HepG2 (cell line): Measurements from ENCODE around the gene NECAB2. TPM values are rescaled to one million over a fixed set of nuclear protein-coding genes. Genes with fewer than 3 reads are reported as not detected.

Source experiments
- CBX5 ChIP-seq: sonication (generic); formaldehyde crosslinking; IDR thresholded peaks from 2 replicates; pipeline ENCODE4 v1.4.0; 2020; ENCODE audit warnings: missing genetic modification reagents, borderline replicate concordance
- CENPT ChIP-seq: sonication (generic); formaldehyde crosslinking; IDR thresholded peaks from 2 replicates; pipeline ENCODE4 v1.8.0; 2022; ENCODE audit warnings: low read depth, mild to moderate bottlenecking, moderate library complexity, missing genetic modification reagents
- CENPX ChIP-seq: sonication (generic); formaldehyde crosslinking; IDR thresholded peaks from 2 replicates; pipeline ENCODE4 v1.9.0; 2021; ENCODE audit warnings: mild to moderate bottlenecking, missing genetic modification reagents, moderate library complexity
- FOXA1 ChIP-seq, 2 experiments: fragments of 450-650 bp in 1 of 2; sonication (generic) in 1 of 2; formaldehyde crosslinking in 1 of 2; IDR thresholded peaks; 2 replicates each; pipeline versions ENCODE4 v1.4.0 to v1.6.1; 2016 to 2020; ENCODE audit warnings: missing genetic modification reagents in 1 of 2
- HDAC2 ChIP-seq: sonication (generic); formaldehyde crosslinking; IDR thresholded peaks from 2 replicates; pipeline ENCODE4 v1.4.0; 2020; ENCODE audit warnings: missing genetic modification reagents
- HNF4A ChIP-seq: sonication (generic); formaldehyde crosslinking; IDR thresholded peaks from 2 replicates; pipeline ENCODE4 v1.4.0; 2020; ENCODE audit warnings: missing genetic modification reagents
- KLF16 ChIP-seq, 2 experiments: sonication (generic) in 1 of 2; formaldehyde crosslinking in 1 of 2; IDR thresholded peaks; 2 replicates each; pipeline versions ENCODE4 v1.6.1 to v1.8.0; 2016 to 2023; ENCODE audit warnings: missing genetic modification reagents in 2 of 2, missing compliant biosample characterization in 1 of 2
- KLF9 ChIP-seq: IDR thresholded peaks from 2 replicates; pipeline ENCODE4 v1.6.1; 2016; ENCODE audit warnings: low read depth
- NFATC3 ChIP-seq: sonication (generic); formaldehyde crosslinking; IDR thresholded peaks from 2 replicates; pipeline ENCODE4 v1.5.1; 2020; ENCODE audit warnings: mild to moderate bottlenecking, missing genetic modification reagents
- PCBP1 ChIP-seq: fragments of 200-400 bp; formaldehyde crosslinking; IDR thresholded peaks from 2 replicates; pipeline ENCODE4 v1.6.1; 2017; ENCODE audit warnings: mild to moderate bottlenecking, low read depth, low read length, borderline replicate concordance
- PITX1 ChIP-seq: sonication (generic); formaldehyde crosslinking; IDR thresholded peaks from 2 replicates; pipeline ENCODE4 v1.5.1; 2020; ENCODE audit warnings: mild to moderate bottlenecking, missing genetic modification reagents
- RBM39 ChIP-seq: fragments of 200-400 bp; formaldehyde crosslinking; IDR thresholded peaks from one replicate; pipeline ENCODE4 v1.6.1; 2018; ENCODE audit warnings: antibody characterized with exemption, mild to moderate bottlenecking, low read depth, low read length; ENCODE audit not compliant: poor library complexity, severe bottlenecking
- SNAI1 ChIP-seq: sonication (generic); formaldehyde crosslinking; IDR thresholded peaks from 2 replicates; pipeline ENCODE4 v1.5.0; 2020; ENCODE audit warnings: mild to moderate bottlenecking, missing genetic modification reagents, borderline replicate concordance
- YEATS2 ChIP-seq: sonication (generic); formaldehyde crosslinking; IDR thresholded peaks from 2 replicates; pipeline ENCODE4 v1.4.0; 2020; ENCODE audit warnings: missing genetic modification reagents, borderline replicate concordance
- ZKSCAN8 ChIP-seq: IDR thresholded peaks from 2 replicates; pipeline ENCODE4 v1.6.1; 2016; ENCODE audit warnings: borderline replicate concordance, missing genetic modification reagents, missing compliant biosample characterization
- ZNF225 ChIP-seq: sonication (generic); formaldehyde crosslinking; IDR thresholded peaks from 2 replicates; pipeline ENCODE4 v1.4.0; 2020; ENCODE audit warnings: mild to moderate bottlenecking, missing genetic modification reagents
- ZNF264 ChIP-seq: sonication (generic); formaldehyde crosslinking; IDR thresholded peaks from 2 replicates; pipeline ENCODE4 v1.4.0; 2020; ENCODE audit warnings: missing genetic modification reagents
- ZNF383 ChIP-seq: sonication (generic); formaldehyde crosslinking; IDR thresholded peaks from 2 replicates; pipeline ENCODE4 v1.4.0; 2020; ENCODE audit warnings: missing genetic modification reagents, mild to moderate bottlenecking, borderline replicate concordance
- ZNF510 ChIP-seq: sonication (generic); formaldehyde crosslinking; IDR thresholded peaks from 2 replicates; pipeline ENCODE4 v1.4.0; 2020; ENCODE audit warnings: low read depth, mild to moderate bottlenecking, missing genetic modification reagents
- ZNF570 ChIP-seq: sonication (generic); formaldehyde crosslinking; IDR thresholded peaks from 2 replicates; pipeline ENCODE4 v1.4.0; 2020; ENCODE audit warnings: mild to moderate bottlenecking, missing genetic modification reagents, borderline replicate concordance
- ZNF616 ChIP-seq: sonication (generic); formaldehyde crosslinking; IDR thresholded peaks from 2 replicates; pipeline ENCODE4 v1.5.0; 2020; ENCODE audit warnings: low read depth, mild to moderate bottlenecking, missing genetic modification reagents
- polyA plus RNA-seq, 8 experiments: library from polyadenylated mRNA; depleted of rRNA in 3 of 8; stranded (reverse) in 7 of 8; unstranded in 1 of 8; fragments of >200 nt; fragmentation: Illumina TruSeq in 4 of 8; extraction: Trizol in 4 of 8; gene quantifications; 2 replicates each; pipeline versions ENCODE4 v1.2.1 to v1.2.3, GENCODE V29; 2011 to 2016; ENCODE audit warnings: low read depth in 4 of 8, missing spikeins in 1 of 8, mixed read lengths in 1 of 8; ENCODE audit not compliant: insufficient read depth in 1 of 8
- total RNA-seq, 5 experiments: library from RNA; depleted of rRNA; stranded (reverse); fragments of >200 nt; fragmentation: Illumina TruSeq; extraction: Trizol; gene quantifications; 2 replicates each; pipeline ENCODE4 v1.2.3, GENCODE V29; 2016; ENCODE audit warnings: low read depth in 1 of 5
- TF ChIP-seq, protein P1 (sequence below): sonication (generic); formaldehyde crosslinking; IDR thresholded peaks from 2 replicates; pipeline ENCODE4 v1.5.1; 2020; ENCODE audit warnings: missing genetic modification reagents, mild to moderate bottlenecking, borderline replicate concordance
- TF ChIP-seq, protein P2 (sequence below): IDR thresholded peaks from 2 replicates; pipeline ENCODE4 v1.6.1; 2016; ENCODE audit warnings: missing compliant biosample characterization, missing genetic modification reagents, borderline replicate concordance
- TF ChIP-seq, protein P3 (sequence below): sonication (generic); formaldehyde crosslinking; IDR thresholded peaks from 2 replicates; pipeline ENCODE4 v1.5.0; 2020; ENCODE audit warnings: missing genetic modification reagents, mild to moderate bottlenecking, borderline replicate concordance

Gene NECAB2
- total and polyA plus RNA-seq, 2 of the 13 experiments (the other 11 are each of a cell fraction or from before 2014, with no cell fraction given) = 0.21 to 0.49 TPM

DNA sequence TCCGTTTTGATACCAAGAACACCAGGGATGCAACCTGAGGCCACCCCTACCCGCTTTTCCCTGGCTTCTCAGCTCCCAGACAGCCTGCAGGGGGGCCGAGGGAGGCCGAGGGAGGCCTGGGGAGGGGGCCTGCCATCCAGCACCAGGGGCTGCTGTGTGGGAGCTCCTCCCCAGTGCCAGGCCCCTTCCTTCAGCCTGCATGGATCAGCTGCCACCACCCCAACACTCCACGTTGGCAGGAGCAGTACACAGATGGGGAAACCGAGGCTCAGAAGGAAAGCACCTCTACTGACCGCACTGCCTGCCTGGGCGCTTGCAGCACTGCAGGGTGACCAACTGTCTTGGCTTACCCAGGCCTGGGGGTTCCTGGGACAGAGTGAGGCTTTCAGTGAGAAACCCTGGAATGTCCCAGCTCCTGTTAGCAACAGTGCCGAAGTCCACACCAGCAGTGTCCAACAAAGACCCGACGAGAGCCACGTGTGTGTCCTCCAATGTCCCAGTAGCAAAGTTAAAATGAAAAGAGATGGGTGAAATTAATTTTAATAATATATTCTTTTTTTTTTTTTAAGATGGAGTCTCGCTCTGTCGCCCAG, 20.3 kb upstream of the NECAB2 start (continued):
- TF ChIP-seq ZNF383 (CRISPR knock-in tag) (no peak), CBX5 (CRISPR knock-in tag) (no peak), PITX1 (CRISPR knock-in tag) (no peak; the same call in 1 of the 2 replicates), RBM39 (no peak), ZNF510 (CRISPR knock-in tag) (no peak), ZNF570 (CRISPR knock-in tag) (no peak), FOXA1 (IDR thresholded peaks at IDR 0.05) (no peak), FOXA1 (CRISPR knock-in tag; IDR thresholded peaks at IDR 0.05) (no peak), ZNF225 (CRISPR knock-in tag) (no peak), CENPT (no peak), ZNF264 (CRISPR knock-in tag) (no peak), HNF4A (CRISPR knock-in tag) (peak; percentile 86), KLF9 (CRISPR knock-in tag) (no peak), ZNF616 (CRISPR knock-in tag) (no peak), NFATC3 (CRISPR knock-in tag) (no peak), YEATS2 (CRISPR knock-in tag) (no peak), KLF16 (CRISPR knock-in tag; IDR thresholded peaks at IDR 0.05) (no peak), PCBP1 (no peak), ZKSCAN8 (CRISPR knock-in tag) (no peak), SNAI1 (CRISPR knock-in tag) (no peak), CENPX (no peak), HDAC2 (no peak)
- TF ChIP-seq, protein P1, sequence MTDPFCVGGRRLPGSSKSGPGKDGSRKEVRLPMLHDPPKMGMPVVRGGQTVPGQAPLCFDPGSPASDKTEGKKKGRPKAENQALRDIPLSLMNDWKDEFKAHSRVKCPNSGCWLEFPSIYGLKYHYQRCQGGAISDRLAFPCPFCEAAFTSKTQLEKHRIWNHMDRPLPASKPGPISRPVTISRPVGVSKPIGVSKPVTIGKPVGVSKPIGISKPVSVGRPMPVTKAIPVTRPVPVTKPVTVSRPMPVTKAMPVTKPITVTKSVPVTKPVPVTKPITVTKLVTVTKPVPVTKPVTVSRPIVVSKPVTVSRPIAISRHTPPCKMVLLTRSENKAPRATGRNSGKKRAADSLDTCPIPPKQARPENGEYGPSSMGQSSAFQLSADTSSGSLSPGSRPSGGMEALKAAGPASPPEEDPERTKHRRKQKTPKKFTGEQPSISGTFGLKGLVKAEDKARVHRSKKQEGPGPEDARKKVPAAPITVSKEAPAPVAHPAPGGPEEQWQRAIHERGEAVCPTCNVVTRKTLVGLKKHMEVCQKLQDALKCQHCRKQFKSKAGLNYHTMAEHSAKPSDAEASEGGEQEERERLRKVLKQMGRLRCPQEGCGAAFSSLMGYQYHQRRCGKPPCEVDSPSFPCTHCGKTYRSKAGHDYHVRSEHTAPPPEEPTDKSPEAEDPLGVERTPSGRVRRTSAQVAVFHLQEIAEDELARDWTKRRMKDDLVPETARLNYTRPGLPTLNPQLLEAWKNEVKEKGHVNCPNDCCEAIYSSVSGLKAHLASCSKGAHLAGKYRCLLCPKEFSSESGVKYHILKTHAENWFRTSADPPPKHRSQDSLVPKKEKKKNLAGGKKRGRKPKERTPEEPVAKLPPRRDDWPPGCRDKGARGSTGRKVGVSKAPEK = no peak
- TF ChIP-seq, protein P2, sequence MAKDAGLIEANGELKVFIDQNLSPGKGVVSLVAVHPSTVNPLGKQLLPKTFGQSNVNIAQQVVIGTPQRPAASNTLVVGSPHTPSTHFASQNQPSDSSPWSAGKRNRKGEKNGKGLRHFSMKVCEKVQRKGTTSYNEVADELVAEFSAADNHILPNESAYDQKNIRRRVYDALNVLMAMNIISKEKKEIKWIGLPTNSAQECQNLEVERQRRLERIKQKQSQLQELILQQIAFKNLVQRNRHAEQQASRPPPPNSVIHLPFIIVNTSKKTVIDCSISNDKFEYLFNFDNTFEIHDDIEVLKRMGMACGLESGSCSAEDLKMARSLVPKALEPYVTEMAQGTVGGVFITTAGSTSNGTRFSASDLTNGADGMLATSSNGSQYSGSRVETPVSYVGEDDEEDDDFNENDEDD (CRISPR knock-in tag) = peak; percentile 50; the same call in 1 of the 2 replicates
- TF ChIP-seq, protein P3, sequence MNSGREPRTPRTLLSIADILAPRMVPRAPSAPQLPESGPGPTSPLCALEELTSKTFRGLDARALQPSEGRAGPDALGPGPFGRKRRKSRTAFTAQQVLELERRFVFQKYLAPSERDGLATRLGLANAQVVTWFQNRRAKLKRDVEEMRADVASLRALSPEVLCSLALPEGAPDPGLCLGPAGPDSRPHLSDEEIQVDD (CRISPR knock-in tag) = no peak
